Progenitor cell of endocrine pancreas (in vitro differentiated cells): ENCODE data around the gene DOK1. TPM values are rescaled to one million over a fixed set of nuclear protein-coding genes. Genes with fewer than 3 reads are reported as not detected.
A peak's percentile ranks its signal among the peaks of the same experiment; 100 is the strongest.

ENCODE experiments used
- DNase-seq: peaks from one replicate; pipeline ENCODE4 v3.0.0; 2021; ENCODE audit warnings: low spot score; ENCODE audit not compliant: unreplicated experiment
- H3K27ac Mint-ChIP-seq: 2 replicates; pipeline ENCODE4 v1.8.0; 2021; ENCODE audit warnings: mild to moderate bottlenecking, moderate library complexity, mixed read lengths
- H3K27me3 Mint-ChIP-seq: 2 replicates; pipeline ENCODE4 v1.8.0; 2021; ENCODE audit warnings: mixed read lengths
- H3K36me3 Mint-ChIP-seq: 2 replicates; pipeline ENCODE4 v1.8.0; 2022; ENCODE audit warnings: mixed read lengths; ENCODE audit not compliant: insufficient read depth
- H3K4me1 Mint-ChIP-seq: 2 replicates; pipeline ENCODE4 v1.8.0; 2021; ENCODE audit warnings: low read depth, mixed read lengths
- H3K4me3 Mint-ChIP-seq: 2 replicates; pipeline ENCODE4 v1.8.0; 2021; ENCODE audit warnings: low read depth, mild to moderate bottlenecking, moderate library complexity, mixed read lengths
- H3K9me3 Mint-ChIP-seq: 2 replicates; pipeline ENCODE4 v1.8.0; 2021; ENCODE audit warnings: low read depth, mixed read lengths
- CTCF ChIP-seq: fragments of 200-600 bp; sonication (generic); IDR thresholded peaks from one replicate; pipeline ENCODE4 v1.5.0; 2021; ENCODE audit warnings: antibody characterized with exemption, mild to moderate bottlenecking; ENCODE audit not compliant: unreplicated experiment
- total RNA-seq: library from RNA; stranded (reverse); gene quantifications from 2 replicates; pipeline ENCODE4 v1.2.1, GENCODE V29; 2021

The DOK1 gene
- total RNA-seq, 1 donor from 2014 or later: 18.5 TPM

- H3K9me3 Mint-ChIP-seq: no peaks in the 10 kb centered on the region
- TF ChIP-seq CTCF: no peak
- DNase-seq: no peak
- H3K4me3 Mint-ChIP-seq: peak overlapping the region; percentile 98
- H3K36me3 Mint-ChIP-seq: peaks cover 14% of the 10 kb centered on the region
- H3K27ac Mint-ChIP-seq: peak overlapping the region; percentile 97
- H3K4me1 Mint-ChIP-seq: peaks cover 17% of the 10 kb centered on the region
- H3K27me3 Mint-ChIP-seq: no peaks in the 10 kb centered on the region
Observed at GRCh38 chr2:74528600-74529356, 25.7 kb upstream of the DOK1 start.

GRCh38 chr2:74529357-74530238, 24.9 kb upstream of the DOK1 start, which contains the start of the genes AUP1 and HTRA2:
AUP1 (minus strand) TSS chr2:74529706; CDS start chr2:74529629, 77 bp downstream.
HTRA2 (plus strand) TSS chr2:74529933; CDS start chr2:74530007, 74 bp downstream.
- TF ChIP-seq CTCF: no peak
- H3K27ac Mint-ChIP-seq: peak within 1 kb of the TSS; percentile 97
- H3K27me3 Mint-ChIP-seq: no peaks in the 10 kb centered on the region
- H3K36me3 Mint-ChIP-seq: peaks cover 14% of the 10 kb centered on the region
- DNase-seq: peak; percentile 95
- H3K4me1 Mint-ChIP-seq: peaks cover 17% of the 10 kb centered on the region
- H3K9me3 Mint-ChIP-seq: no peaks in the 10 kb centered on the region
- peak within 1 kb of the TSS; percentile 98 for H3K4me3 Mint-ChIP-seq

GRCh38 chr2:74530239-74531187, 24.0 kb upstream of the DOK1 start:
- Mint-ChIP-seq H3K27ac (peak overlapping the region; percentile 52), H3K9me3 (no peaks in the 10 kb centered on the region), H3K4me1 (peaks cover 17% of the 10 kb centered on the region), H3K27me3 (no peaks in the 10 kb centered on the region), H3K36me3 (peaks cover 14% of the 10 kb centered on the region), H3K4me3 (peak overlapping the region; percentile 98)
- TF ChIP-seq CTCF: no peak
- DNase-seq: no peak

- Mint-ChIP-seq H3K9me3 (no peaks in the 10 kb centered on the region), H3K4me1 (peaks cover 17% of the 10 kb centered on the region), H3K4me3 (peak overlapping the region; percentile 98), H3K36me3 (peaks cover 6% of the 10 kb centered on the region), H3K27me3 (no peaks in the 10 kb centered on the region), H3K27ac (no peak overlapping the region)
- no peak for DNase-seq
- no peak for TF ChIP-seq CTCF
Observed at GRCh38 chr2:74531666-74532065, 22.9 kb upstream of the DOK1 start.
